ENCODE measurements around the gene OR6B1.

- no peak for TF ChIP-seq POLR2A (IDR thresholded peaks at IDR 0.05)
- no peak for TF ChIP-seq POLR2AphosphoS5 (IDR thresholded peaks at IDR 0.05)
Observed at GRCh38 chr7:143954544-143954943, 45.6 kb upstream of the OR6B1 start, which contains the start of gene OR2F1.
